PC-9 (cell line): ENCODE data around the gene PRAMEF1. TPM values are rescaled to one million over a fixed set of nuclear protein-coding genes. Genes with fewer than 3 reads are reported as not detected.

Experiments
- BruUV-seq: library from RNA; stranded (reverse); fragments of 400-500 nt; replicated peaks from 2 replicates; lab custom pipeline; 2021; lab: Mats Ljungman, UMichigan
- CTCF ChIA-PET: fragments of 300-600 bp; sonication (Branson Sonifier 250); formaldehyde crosslinking; loops from one replicate; lab custom pipeline; 2022; ENCODE audit warnings: antibody characterized with exemption; lab: Charles Lee
- POLR2A ChIA-PET: fragments of 300-600 bp; sonication (Branson Sonifier 250); formaldehyde crosslinking; loops from one replicate; lab custom pipeline; 2022; ENCODE audit warnings: antibody characterized with exemption; ENCODE audit not compliant: unreplicated experiment; lab: Charles Lee
- DNase-seq, 2 experiments: peaks; one replicate each; pipeline versions ENCODE4 v3.0.0 to v3.0.0-alpha.2; 2015 to 2022; ENCODE audit warnings: mixed read lengths in 1 of 2
- H2AFZ ChIP-seq: fragments of 200-600 bp; sonication (generic); 2 replicates; pipeline ENCODE4 v1.8.1; 2017; ENCODE audit warnings: antibody characterized with exemption
- H3F3A ChIP-seq: fragments of 200-600 bp; sonication (generic); 2 replicates; pipeline ENCODE4 v1.8.1; 2017; ENCODE audit warnings: antibody characterized with exemption, mild to moderate bottlenecking, low read depth; ENCODE audit not compliant: insufficient read depth
- H3K27ac ChIP-seq: fragments of 200-600 bp; sonication (generic); 2 replicates; pipeline ENCODE4 v1.6.1; 2016; ENCODE audit warnings: mixed run types
- H3K27me3 ChIP-seq: fragments of 200-600 bp; sonication (generic); 2 replicates; pipeline ENCODE4 v1.6.1; 2016; ENCODE audit warnings: low read depth, mixed run types; ENCODE audit not compliant: insufficient read depth
- H3K36me3 ChIP-seq: fragments of 200-600 bp; sonication (generic); 2 replicates; pipeline ENCODE4 v1.6.1; 2016; ENCODE audit warnings: low read depth, mixed run types
- H3K4me1 ChIP-seq: fragments of 200-600 bp; sonication (generic); replicated peaks from 2 replicates; pipeline ENCODE4 v1.6.1; 2016; ENCODE audit warnings: mixed run types; ENCODE audit not compliant: insufficient read depth
- H3K4me2 ChIP-seq: fragments of 200-600 bp; sonication (generic); 2 replicates; pipeline ENCODE4 v1.6.1; 2017; ENCODE audit warnings: mixed run types
- H3K4me3 ChIP-seq: fragments of 200-600 bp; sonication (generic); 2 replicates; pipeline ENCODE4 v1.6.1; 2016; ENCODE audit warnings: mixed run types
- H3K79me2 ChIP-seq: fragments of 200-600 bp; sonication (generic); 2 replicates; pipeline ENCODE4 v1.6.1; 2017; ENCODE audit warnings: low read depth, mixed run types
- H3K9me2 ChIP-seq: fragments of 200-600 bp; sonication (generic); 2 replicates; pipeline ENCODE4 v1.8.1; 2017; ENCODE audit warnings: mild to moderate bottlenecking; ENCODE audit not compliant: insufficient read depth
- H3K9me3 ChIP-seq: fragments of 200-600 bp; sonication (generic); 2 replicates; pipeline ENCODE4 v1.8.1; 2016; ENCODE audit warnings: low read depth; ENCODE audit not compliant: insufficient read depth
- H4K20me1 ChIP-seq: fragments of 200-600 bp; sonication (generic); 2 replicates; pipeline ENCODE4 v1.8.1; 2017; ENCODE audit not compliant: insufficient read depth
- EZH2 ChIP-seq: fragments of 200-600 bp; sonication (generic); IDR thresholded peaks from 2 replicates; pipeline ENCODE4 v1.8.0; 2017; ENCODE audit warnings: antibody characterized with exemption, low read depth
- intact Hi-C: fragments of 100-400 bp; cut with micrococcal nuclease; formaldehyde crosslinking; loops from one replicate; pipeline ENCODE4 v1.10.0; 2022; ENCODE audit not compliant: unreplicated experiment
- total RNA-seq: library from RNA; stranded (reverse); gene quantifications from 2 replicates; pipeline ENCODE4 v1.2.3, GENCODE V29; 2021
- TF ChIP-seq, protein P1 (sequence below): fragments of 200-600 bp; sonication (generic); conservative IDR thresholded peaks from 2 replicates; pipeline ENCODE4 v1.6.1; 2017; ENCODE audit warnings: mixed run types, antibody characterized with exemption, mild to moderate bottlenecking, moderate library complexity

Gene PRAMEF1
- total RNA-seq, 1 experiment from 2014 or later, result not detected

DNA sequence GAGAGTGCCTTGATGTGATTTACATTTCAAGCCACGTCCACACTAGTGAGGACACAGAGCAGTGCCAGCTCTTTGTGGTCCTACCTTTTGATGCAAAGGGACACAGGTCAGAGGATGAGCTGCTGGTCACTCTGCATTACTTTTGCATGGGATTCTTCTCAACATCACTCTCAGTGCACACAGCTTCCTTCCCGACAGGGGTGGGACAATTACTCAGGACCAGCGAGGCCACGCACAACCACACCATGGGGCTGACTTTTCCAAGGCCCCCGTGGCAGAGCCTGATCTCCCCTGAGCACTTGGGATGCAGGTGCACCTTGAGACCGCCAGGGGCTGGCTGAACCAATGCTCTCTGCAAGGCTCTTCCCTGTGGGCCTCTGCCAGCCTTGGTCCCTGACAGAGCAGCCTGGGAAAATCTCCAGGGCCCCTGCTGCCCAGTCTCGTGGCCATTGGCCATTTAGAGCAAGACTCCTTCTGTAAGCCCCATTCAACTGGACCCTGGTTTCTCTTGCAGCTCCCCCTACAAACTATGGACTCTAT lies 30.9 kb upstream of the PRAMEF1 start:
- Histone ChIP-seq H3K9me2 (no peaks in the 10 kb centered on the region), H3F3A (no peaks in the 10 kb centered on the region), H3K36me3 (no peaks in the 10 kb centered on the region), H2AFZ (no peak overlapping the region), H3K4me2 (no peak overlapping the region), H3K27me3 (peaks cover 64% of the 10 kb centered on the region), H3K4me3 (no peak overlapping the region), H3K9me3 (no peaks in the 10 kb centered on the region), H3K79me2 (no peaks in the 10 kb centered on the region), H4K20me1 (no peaks in the 10 kb centered on the region), H3K4me1 (no peaks in the 10 kb centered on the region), H3K27ac (no peak overlapping the region)
- BruUV-seq, result no TSS peak
- ChIA-PET POLR2A (no interaction called here), CTCF (no interaction called here)
- intact Hi-C loops, result no loop called here
- TF ChIP-seq EZH2, result no peak
- TF ChIP-seq, protein P1, sequence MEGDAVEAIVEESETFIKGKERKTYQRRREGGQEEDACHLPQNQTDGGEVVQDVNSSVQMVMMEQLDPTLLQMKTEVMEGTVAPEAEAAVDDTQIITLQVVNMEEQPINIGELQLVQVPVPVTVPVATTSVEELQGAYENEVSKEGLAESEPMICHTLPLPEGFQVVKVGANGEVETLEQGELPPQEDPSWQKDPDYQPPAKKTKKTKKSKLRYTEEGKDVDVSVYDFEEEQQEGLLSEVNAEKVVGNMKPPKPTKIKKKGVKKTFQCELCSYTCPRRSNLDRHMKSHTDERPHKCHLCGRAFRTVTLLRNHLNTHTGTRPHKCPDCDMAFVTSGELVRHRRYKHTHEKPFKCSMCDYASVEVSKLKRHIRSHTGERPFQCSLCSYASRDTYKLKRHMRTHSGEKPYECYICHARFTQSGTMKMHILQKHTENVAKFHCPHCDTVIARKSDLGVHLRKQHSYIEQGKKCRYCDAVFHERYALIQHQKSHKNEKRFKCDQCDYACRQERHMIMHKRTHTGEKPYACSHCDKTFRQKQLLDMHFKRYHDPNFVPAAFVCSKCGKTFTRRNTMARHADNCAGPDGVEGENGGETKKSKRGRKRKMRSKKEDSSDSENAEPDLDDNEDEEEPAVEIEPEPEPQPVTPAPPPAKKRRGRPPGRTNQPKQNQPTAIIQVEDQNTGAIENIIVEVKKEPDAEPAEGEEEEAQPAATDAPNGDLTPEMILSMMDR, result 0 out of 2 replicates have a peak, but pooled peaks have one; percentile 29
- no peak for DNase-seq

DNA sequence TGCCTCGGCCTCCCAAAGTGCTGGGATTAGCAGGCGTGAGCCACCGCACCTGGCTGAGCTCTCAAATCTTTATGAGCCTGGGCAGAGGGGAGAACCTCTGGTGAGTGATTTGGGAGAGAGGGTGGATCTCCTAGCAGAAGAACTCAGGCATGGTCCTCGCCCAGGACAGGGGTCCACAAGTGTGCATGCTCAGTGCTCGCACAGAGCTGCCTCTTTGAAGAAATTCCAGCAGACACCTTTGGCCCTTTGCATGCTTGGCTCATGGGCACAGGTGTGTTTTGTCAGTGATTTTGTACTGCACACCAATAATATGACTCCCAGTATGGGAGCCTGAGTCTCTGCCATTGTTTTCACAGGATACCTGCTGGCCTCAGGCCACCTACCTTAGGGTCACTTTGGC lies 29.4 kb upstream of the PRAMEF1 start:
- no peak for DNase-seq
- no peaks in the 10 kb centered on the region for H3K9me2 ChIP-seq
- no peak overlapping the region for H3K4me2 ChIP-seq
- TF ChIP-seq, protein P1, result no peak
- TF ChIP-seq EZH2, result no peak
- H3K27me3 ChIP-seq, result peaks cover 54% of the 10 kb centered on the region
- no peaks in the 10 kb centered on the region for H3K36me3 ChIP-seq
- ChIA-PET CTCF (no interaction called here), POLR2A (no interaction called here)
- no peak overlapping the region for H3K4me3 ChIP-seq
- no peak overlapping the region for H2AFZ ChIP-seq
- no peaks in the 10 kb centered on the region for H4K20me1 ChIP-seq
- no peaks in the 10 kb centered on the region for H3F3A ChIP-seq
- H3K9me3 ChIP-seq, result no peaks in the 10 kb centered on the region
- intact Hi-C loops, result no loop called here
- H3K4me1 ChIP-seq, result no peaks in the 10 kb centered on the region
- H3K79me2 ChIP-seq, result no peaks in the 10 kb centered on the region
- no peak overlapping the region for H3K27ac ChIP-seq
- no TSS peak for BruUV-seq

DNA sequence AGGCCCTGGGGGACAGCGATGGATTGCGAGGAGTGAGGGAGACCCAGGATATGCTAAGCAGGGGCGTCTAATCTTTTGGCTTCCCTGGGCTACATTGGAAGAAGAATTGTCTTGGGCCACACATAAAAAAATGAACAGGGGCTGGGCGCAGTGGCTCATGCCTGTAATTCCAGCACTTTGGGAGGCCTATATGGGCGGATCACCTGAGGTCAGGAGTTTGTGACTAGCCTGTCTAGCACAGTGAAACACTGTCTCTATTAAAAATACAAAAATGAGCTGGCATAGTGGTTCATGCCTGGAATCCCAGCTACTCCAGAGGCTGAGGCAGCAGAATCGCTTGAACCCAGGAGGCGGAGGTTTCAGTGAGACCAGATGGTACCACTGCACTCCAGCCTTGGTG lies 28.4 kb upstream of the PRAMEF1 start:
- Histone ChIP-seq H3K27me3 (peaks cover 46% of the 10 kb centered on the region), H3K9me2 (no peaks in the 10 kb centered on the region), H2AFZ (no peak overlapping the region), H3K4me2 (no peak overlapping the region), H3K36me3 (no peaks in the 10 kb centered on the region), H3K4me3 (no peak overlapping the region), H3K27ac (no peak overlapping the region), H3K9me3 (no peaks in the 10 kb centered on the region), H4K20me1 (no peaks in the 10 kb centered on the region), H3K79me2 (no peaks in the 10 kb centered on the region), H3K4me1 (no peaks in the 10 kb centered on the region), H3F3A (no peaks in the 10 kb centered on the region)
- intact Hi-C loops, result no loop called here
- no peak for TF ChIP-seq EZH2
- TF ChIP-seq, protein P1, result no peak
- no peak for DNase-seq
- POLR2A ChIA-PET, result no interaction called here
- CTCF ChIA-PET, result no interaction called here
- no TSS peak for BruUV-seq
